GM23338 (cell line): ENCODE results near the gene CPEB3.

Experiments
- CREB1 ChIP-seq: fragments of 250-450 bp; sonication (Bioruptor Pico); IDR thresholded peaks from 2 replicates; pipeline ENCODE4 v1.5.0; 2020; ENCODE audit warnings: low read depth, mild to moderate bottlenecking, moderate library complexity
- CTCF ChIP-seq, 2 experiments: fragments of 200-600 bp in 1 of 2; sonication (generic) in 1 of 2; conservative IDR thresholded peaks; 2 replicates each; pipeline versions ENCODE4 v1.5.1 to v1.6.1; 2016 to 2017; ENCODE audit warnings: antibody characterized with exemption in 2 of 2, low read depth in 2 of 2, mild to moderate bottlenecking in 2 of 2, moderate library complexity in 1 of 2
- ETS1 ChIP-seq: IDR thresholded peaks from 2 replicates; pipeline ENCODE4 v1.6.1; 2016; ENCODE audit warnings: antibody characterized with exemption
- EZH2 ChIP-seq: fragments of 200-600 bp; sonication (generic); IDR thresholded peaks from one replicate; pipeline ENCODE4 v1.8.0; 2017; ENCODE audit warnings: antibody characterized with exemption, mild to moderate bottlenecking, low read depth; ENCODE audit not compliant: unreplicated experiment
- EZH2phosphoT487 ChIP-seq: fragments of 200-600 bp; sonication (generic); IDR thresholded peaks from one replicate; pipeline ENCODE4 v1.8.1; 2018; ENCODE audit warnings: antibody characterized with exemption; ENCODE audit not compliant: unreplicated experiment
- POLR2AphosphoS5 ChIP-seq: IDR thresholded peaks from 2 replicates; pipeline ENCODE4 v1.6.1; 2016; ENCODE audit warnings: antibody characterized with exemption, low read depth

GRCh38 chr10:92291616-92291865 is 663 bp upstream of the CPEB3 start:
- TF ChIP-seq CTCF (conservative IDR thresholded peaks at IDR 0.05; ENCODE audit: low read depth in 2 of 2) (no peak), EZH2 (no peak), EZH2phosphoT487 (no peak), ETS1 (no peak), CREB1 (no peak), POLR2AphosphoS5 (no peak)
